ENCODE results near the gene PSG6.
"Not testable (repeated sequence)": the region's sequence is repeated elsewhere in the genome, so short reads cannot be mapped to it uniquely, and the experiment has no call there.

Gene PSG6

DNA sequence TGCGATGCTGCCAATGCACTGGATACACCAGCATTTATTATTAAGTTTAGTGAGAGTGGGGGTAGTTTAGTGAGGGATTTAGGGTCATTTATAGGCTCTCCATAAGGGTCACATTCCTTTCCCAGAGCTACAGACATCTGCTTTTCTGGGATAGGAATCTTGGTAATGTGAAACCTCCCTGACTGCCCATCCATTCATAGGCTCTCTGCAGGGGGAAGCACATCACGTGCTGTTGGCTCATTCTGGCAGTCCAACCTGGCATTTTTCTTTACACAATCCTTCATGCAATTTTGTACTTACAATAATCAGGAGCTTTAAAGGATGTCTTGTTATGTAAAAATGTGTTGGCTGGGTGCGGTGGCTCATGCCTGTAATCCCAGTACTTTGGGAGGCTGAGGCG is 17.1 kb downstream of the PSG6 start:
- not testable (repeated sequence) for H3K27ac ChIP-seq (ENCODE audit: low read depth, low read length)

DNA sequence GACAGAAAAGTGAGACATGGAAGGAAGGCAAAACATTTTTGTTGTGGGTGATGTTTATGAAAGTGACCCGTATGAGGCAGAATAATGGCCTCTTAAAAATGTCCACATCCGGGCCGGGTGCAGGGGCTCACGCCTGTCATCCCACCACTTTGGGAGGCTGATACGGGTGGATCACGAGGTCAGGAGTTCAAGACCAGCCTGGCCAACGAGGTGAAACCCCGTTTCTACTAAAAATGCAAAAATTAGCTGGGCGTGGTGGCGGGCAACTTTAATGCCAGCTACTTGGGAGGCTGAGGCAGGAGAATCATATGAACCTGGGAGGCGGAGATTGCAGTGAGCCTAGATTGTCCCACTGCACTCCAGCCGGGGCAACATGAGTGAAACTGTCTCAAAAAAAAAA is 18.0 kb downstream of the PSG6 start:
- H3K36me3 ChIP-seq (ENCODE audit: control insufficient read depth, insufficient read depth, low read length); H2BK120ac ChIP-seq (ENCODE audit: low read depth, low read length); H3K4me2 ChIP-seq (ENCODE audit: low read length); H3K27me3 ChIP-seq (ENCODE audit: insufficient read depth, low read length, poor library complexity); H2BK15ac ChIP-seq (replicated peaks; ENCODE audit: low read depth); H3K9ac ChIP-seq (ENCODE audit: low read length); H3K27ac ChIP-seq (ENCODE audit: low read depth, low read length); H3K4ac ChIP-seq (ENCODE audit: low read depth, low read length); H3K4me3 ChIP-seq (ENCODE audit: low read length); H4K8ac ChIP-seq (ENCODE audit: low read depth, low read length); H3K79me2 ChIP-seq (ENCODE audit: control insufficient read depth, insufficient read depth, low read length); H3K56ac ChIP-seq (ENCODE audit: low read length); H2BK5ac ChIP-seq (ENCODE audit: low read length); H4K5ac ChIP-seq (ENCODE audit: low read length); DNase-seq; H3K18ac ChIP-seq (ENCODE audit: low read length); H3K79me1 ChIP-seq (ENCODE audit: low read length); H3K23ac ChIP-seq (ENCODE audit: low read length); H2AK5ac ChIP-seq (ENCODE audit: low read length); H3K4me1 ChIP-seq (ENCODE audit: control insufficient read depth, low read depth, low read length): not testable (repeated sequence)
- WGBS (ENCODE audit: extremely low coverage, insufficient coverage, low lambda C conversion rate), result no CpG with 5 or more reads among the region's 12 CpGs

More for the DNA sequence above, 17.1 kb downstream of the PSG6 start:
- not testable (repeated sequence) for DNase-seq; H3K4me3 ChIP-seq (ENCODE audit: low read length); H3K4ac ChIP-seq (ENCODE audit: low read depth, low read length); H3K18ac ChIP-seq (ENCODE audit: low read length); H3K36me3 ChIP-seq (ENCODE audit: control insufficient read depth, insufficient read depth, low read length); H3K56ac ChIP-seq (ENCODE audit: low read length); H2AK5ac ChIP-seq (ENCODE audit: low read length); H4K8ac ChIP-seq (ENCODE audit: low read depth, low read length); H3K4me2 ChIP-seq (ENCODE audit: low read length); H2BK120ac ChIP-seq (ENCODE audit: low read depth, low read length); H4K5ac ChIP-seq (ENCODE audit: low read length); H3K79me2 ChIP-seq (ENCODE audit: control insufficient read depth, insufficient read depth, low read length); H3K27me3 ChIP-seq (ENCODE audit: insufficient read depth, low read length, poor library complexity); H3K79me1 ChIP-seq (ENCODE audit: low read length); H3K4me1 ChIP-seq (ENCODE audit: control insufficient read depth, low read depth, low read length); H3K23ac ChIP-seq (ENCODE audit: low read length); H3K9ac ChIP-seq (ENCODE audit: low read length); H2BK15ac ChIP-seq (replicated peaks; ENCODE audit: low read depth); H2BK5ac ChIP-seq (ENCODE audit: low read length)
- no CpG with 5 or more reads among the region's 4 CpGs for WGBS (ENCODE audit: extremely low coverage, insufficient coverage, low lambda C conversion rate)

DNA sequence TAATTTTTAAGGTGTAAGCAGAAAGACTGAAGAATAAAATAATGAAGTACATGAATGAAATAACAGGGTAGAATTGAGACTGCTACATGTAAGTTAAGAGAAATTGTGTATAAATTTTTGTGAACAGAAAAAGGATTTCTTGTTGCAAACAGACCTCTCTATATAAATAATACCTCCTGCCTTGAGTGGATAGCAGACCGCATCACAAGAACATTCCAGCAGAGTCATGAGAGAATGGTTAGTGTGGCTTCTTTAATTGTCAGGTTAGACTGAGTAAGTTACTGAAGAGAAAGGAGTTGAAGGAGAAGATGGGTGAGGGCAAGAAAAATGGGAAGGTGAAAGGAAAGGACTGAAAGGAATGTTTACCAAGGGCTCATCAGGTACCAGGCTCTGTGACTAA is 18.6 kb downstream of the PSG6 start:
- not testable (repeated sequence) for H2BK15ac ChIP-seq (replicated peaks; ENCODE audit: low read depth); H3K56ac ChIP-seq (ENCODE audit: low read length); H2BK120ac ChIP-seq (ENCODE audit: low read depth, low read length); H3K79me2 ChIP-seq (ENCODE audit: control insufficient read depth, insufficient read depth, low read length); H3K27ac ChIP-seq (ENCODE audit: low read depth, low read length); H3K4me3 ChIP-seq (ENCODE audit: low read length); H3K23ac ChIP-seq (ENCODE audit: low read length); H2BK5ac ChIP-seq (ENCODE audit: low read length); H3K4me1 ChIP-seq (ENCODE audit: control insufficient read depth, low read depth, low read length); H3K18ac ChIP-seq (ENCODE audit: low read length); H4K8ac ChIP-seq (ENCODE audit: low read depth, low read length); H4K5ac ChIP-seq (ENCODE audit: low read length); H2AK5ac ChIP-seq (ENCODE audit: low read length); H3K79me1 ChIP-seq (ENCODE audit: low read length); H3K4ac ChIP-seq (ENCODE audit: low read depth, low read length); H3K9ac ChIP-seq (ENCODE audit: low read length); H3K36me3 ChIP-seq (ENCODE audit: control insufficient read depth, insufficient read depth, low read length); H3K4me2 ChIP-seq (ENCODE audit: low read length); DNase-seq; H3K27me3 ChIP-seq (ENCODE audit: insufficient read depth, low read length, poor library complexity)
- WGBS (ENCODE audit: extremely low coverage, insufficient coverage, low lambda C conversion rate), result no CpG with 5 or more reads among the region's 1 CpG

DNA sequence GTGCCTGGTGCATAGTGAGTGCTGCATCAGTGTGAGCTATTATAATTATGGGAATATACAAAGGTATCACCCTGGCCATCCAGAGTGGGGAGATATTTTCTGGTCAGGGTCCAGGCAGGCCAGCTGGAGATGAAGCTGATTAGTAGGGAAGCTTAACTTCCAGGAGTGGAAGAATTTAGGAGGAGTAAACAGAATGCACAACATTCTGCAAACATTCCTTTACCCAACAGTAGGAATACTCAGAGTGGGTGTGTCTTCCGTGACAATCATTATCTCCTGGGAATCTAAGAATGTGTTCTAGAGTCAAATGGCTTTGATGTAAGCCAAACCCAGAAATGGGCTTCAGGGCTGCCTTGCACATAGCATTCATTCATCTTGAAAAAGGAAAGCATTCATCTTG is 19.0 kb downstream of the PSG6 start:
- not testable (repeated sequence) for H3K79me2 ChIP-seq (ENCODE audit: control insufficient read depth, insufficient read depth, low read length); H3K4me1 ChIP-seq (ENCODE audit: control insufficient read depth, low read depth, low read length); H3K36me3 ChIP-seq (ENCODE audit: control insufficient read depth, insufficient read depth, low read length); H3K79me1 ChIP-seq (ENCODE audit: low read length); H2BK120ac ChIP-seq (ENCODE audit: low read depth, low read length); H2BK15ac ChIP-seq (replicated peaks; ENCODE audit: low read depth); H3K27ac ChIP-seq (ENCODE audit: low read depth, low read length); H3K18ac ChIP-seq (ENCODE audit: low read length); H4K5ac ChIP-seq (ENCODE audit: low read length); H4K8ac ChIP-seq (ENCODE audit: low read depth, low read length); H3K4me3 ChIP-seq (ENCODE audit: low read length); H2AK5ac ChIP-seq (ENCODE audit: low read length); H3K27me3 ChIP-seq (ENCODE audit: insufficient read depth, low read length, poor library complexity); H3K23ac ChIP-seq (ENCODE audit: low read length); DNase-seq; H3K56ac ChIP-seq (ENCODE audit: low read length); H3K9ac ChIP-seq (ENCODE audit: low read length); H3K4ac ChIP-seq (ENCODE audit: low read depth, low read length); H2BK5ac ChIP-seq (ENCODE audit: low read length); H3K4me2 ChIP-seq (ENCODE audit: low read length)
- WGBS (ENCODE audit: extremely low coverage, insufficient coverage, low lambda C conversion rate), result no CpG with 5 or more reads among the region's 1 CpG

DNA sequence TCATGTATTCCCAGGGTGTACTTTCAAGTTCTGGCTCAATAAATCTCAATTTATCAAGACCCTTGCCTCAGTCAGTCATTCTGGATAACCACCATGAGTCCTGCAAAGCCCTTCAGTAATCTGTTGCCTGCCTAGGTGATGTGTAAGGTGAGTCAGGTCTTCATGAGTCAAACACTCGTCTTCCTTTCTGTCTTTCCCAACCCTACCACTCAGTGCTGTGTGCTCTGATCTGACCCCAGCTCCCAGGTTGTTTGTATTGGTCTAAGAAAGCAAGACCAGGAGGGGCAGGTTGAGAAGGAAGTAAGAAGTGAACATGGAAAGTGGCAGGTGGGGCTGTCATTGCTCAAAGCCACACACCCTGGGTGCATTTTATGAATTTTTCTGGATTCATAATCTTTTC is 20.0 kb downstream of the PSG6 start:
- not testable (repeated sequence) for H4K8ac ChIP-seq (ENCODE audit: low read depth, low read length); H3K9ac ChIP-seq (ENCODE audit: low read length); H3K36me3 ChIP-seq (ENCODE audit: control insufficient read depth, insufficient read depth, low read length); H3K27ac ChIP-seq (ENCODE audit: low read depth, low read length); H3K79me1 ChIP-seq (ENCODE audit: low read length); H3K56ac ChIP-seq (ENCODE audit: low read length); H2BK120ac ChIP-seq (ENCODE audit: low read depth, low read length); H2BK5ac ChIP-seq (ENCODE audit: low read length); H3K18ac ChIP-seq (ENCODE audit: low read length); H3K23ac ChIP-seq (ENCODE audit: low read length); H2AK5ac ChIP-seq (ENCODE audit: low read length); H3K27me3 ChIP-seq (ENCODE audit: insufficient read depth, low read length, poor library complexity); H3K4me2 ChIP-seq (ENCODE audit: low read length); H3K4me3 ChIP-seq (ENCODE audit: low read length); H3K4ac ChIP-seq (ENCODE audit: low read depth, low read length); H2BK15ac ChIP-seq (replicated peaks; ENCODE audit: low read depth); H3K4me1 ChIP-seq (ENCODE audit: control insufficient read depth, low read depth, low read length); H3K79me2 ChIP-seq (ENCODE audit: control insufficient read depth, insufficient read depth, low read length); H4K5ac ChIP-seq (ENCODE audit: low read length); DNase-seq
- no CpG with 5 or more reads among the region's 1 CpG for WGBS (ENCODE audit: extremely low coverage, insufficient coverage, low lambda C conversion rate)

DNA sequence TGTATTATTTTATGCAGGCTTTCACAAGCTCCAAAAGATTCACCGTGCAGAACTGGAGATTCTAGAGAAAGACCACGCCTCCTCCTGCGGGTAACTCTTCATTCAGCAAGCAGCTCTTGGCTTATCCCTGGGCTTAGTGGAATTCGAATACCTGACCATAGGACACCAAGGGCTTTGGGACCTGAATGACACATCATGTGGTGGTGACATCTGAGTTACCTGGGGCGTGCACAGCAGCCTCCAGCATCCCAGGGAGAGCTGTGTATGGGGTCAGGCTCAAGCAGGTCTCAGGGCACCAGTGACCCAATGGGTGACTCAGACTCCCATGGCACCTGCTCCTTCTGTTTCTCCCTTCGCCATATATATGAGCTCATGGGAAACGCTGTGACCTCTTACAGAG is 27.2 kb downstream of the PSG6 start:
- H2AK5ac ChIP-seq (ENCODE audit: low read length); H2BK120ac ChIP-seq (ENCODE audit: low read depth, low read length); H3K36me3 ChIP-seq (ENCODE audit: control insufficient read depth, insufficient read depth, low read length): not testable (repeated sequence)

More for the DNA sequence above, 27.2 kb downstream of the PSG6 start:
- H3K79me1 ChIP-seq (ENCODE audit: low read length); H4K8ac ChIP-seq (ENCODE audit: low read depth, low read length); H3K9ac ChIP-seq (ENCODE audit: low read length); H2BK5ac ChIP-seq (ENCODE audit: low read length); H3K23ac ChIP-seq (ENCODE audit: low read length); H3K27ac ChIP-seq (ENCODE audit: low read depth, low read length); H4K5ac ChIP-seq (ENCODE audit: low read length); H2BK15ac ChIP-seq (replicated peaks; ENCODE audit: low read depth); H3K27me3 ChIP-seq (ENCODE audit: insufficient read depth, low read length, poor library complexity); H3K4ac ChIP-seq (ENCODE audit: low read depth, low read length); H3K79me2 ChIP-seq (ENCODE audit: control insufficient read depth, insufficient read depth, low read length); H3K18ac ChIP-seq (ENCODE audit: low read length); H3K4me1 ChIP-seq (ENCODE audit: control insufficient read depth, low read depth, low read length); H3K4me2 ChIP-seq (ENCODE audit: low read length); H3K4me3 ChIP-seq (ENCODE audit: low read length); H3K56ac ChIP-seq (ENCODE audit: low read length); DNase-seq: not testable (repeated sequence)
- WGBS (ENCODE audit: extremely low coverage, insufficient coverage, low lambda C conversion rate), result no CpG with 5 or more reads among the region's 7 CpGs
